Endodermal cell (in vitro differentiated cells): ENCODE results near the gene MED19. TPM values are rescaled to one million over a fixed set of nuclear protein-coding genes. Genes with fewer than 3 reads are reported as not detected.

Experiments used
- DNase-seq: peaks from one replicate; pipeline ENCODE4 v3.0.0-alpha.2; 2017
- H3K27ac ChIP-seq: 2 replicates; pipeline ENCODE4 v1.5.1; 2013; ENCODE audit warnings: mild to moderate bottlenecking, low read depth, low read length, moderate library complexity
- H3K27me3 ChIP-seq: 2 replicates; pipeline ENCODE4 v1.6.1; 2013; ENCODE audit warnings: mild to moderate bottlenecking, low read length, moderate library complexity; ENCODE audit not compliant: insufficient read depth, control insufficient read depth, poor library complexity, severe bottlenecking
- H3K36me3 ChIP-seq: 2 replicates; pipeline ENCODE4 v1.7.0; 2013; ENCODE audit warnings: mild to moderate bottlenecking, low read length, moderate library complexity; ENCODE audit not compliant: control insufficient read depth, insufficient read depth
- H3K4me1 ChIP-seq: one replicate; pipeline ENCODE4 v1.7.0; 2013; ENCODE audit warnings: low read length; ENCODE audit not compliant: control insufficient read depth, insufficient read depth
- H3K4me3 ChIP-seq: 2 replicates; pipeline ENCODE4 v1.5.1; 2013; ENCODE audit warnings: mild to moderate bottlenecking, low read length, moderate library complexity
- H3K9ac ChIP-seq: 2 replicates; pipeline ENCODE4 v1.6.1; 2013; ENCODE audit warnings: mild to moderate bottlenecking, low read length, moderate library complexity; ENCODE audit not compliant: poor library complexity, severe bottlenecking; ENCODE audit errors: extremely low read depth
- H3K9me3 ChIP-seq: 2 replicates; pipeline ENCODE4 v1.6.1; 2013; ENCODE audit warnings: mild to moderate bottlenecking, low read length, moderate library complexity; ENCODE audit not compliant: control insufficient read depth
- H3K27ac Mint-ChIP-seq: 2 replicates; pipeline ENCODE4 v1.8.0; 2020; ENCODE audit warnings: mixed read lengths
- H3K27me3 Mint-ChIP-seq: 2 replicates; pipeline ENCODE4 v1.8.0; 2021; ENCODE audit warnings: mild to moderate bottlenecking, mixed read lengths; ENCODE audit not compliant: insufficient read depth
- H3K36me3 Mint-ChIP-seq: 2 replicates; pipeline ENCODE4 v1.8.0; 2020; ENCODE audit warnings: low read depth, mixed read lengths
- H3K4me1 Mint-ChIP-seq: 2 replicates; pipeline ENCODE4 v1.8.0; 2020; ENCODE audit warnings: mixed read lengths
- H3K4me3 Mint-ChIP-seq: 2 replicates; pipeline ENCODE4 v1.8.0; 2020; ENCODE audit warnings: mild to moderate bottlenecking, moderate library complexity, mixed read lengths
- H3K9me3 Mint-ChIP-seq: 2 replicates; pipeline ENCODE4 v1.8.0; 2020; ENCODE audit warnings: mild to moderate bottlenecking, mixed read lengths
- WGBS, 2 experiments: methylation state at CpG; one replicate each; pipeline versions ENCODE4 v1.1.5 to v1.1.7; 2013; ENCODE audit warnings: missing lambda C conversion rate in 2 of 2, mixed read lengths in 1 of 2; ENCODE audit not compliant: insufficient coverage in 1 of 2, insufficient read length in 1 of 2; 5-methylcytosine and 5-hydroxymethylcytosine counted together
- total RNA-seq, 2 donors: library from RNA; stranded (reverse); fragmentation: NEBNext Ultra II Directional in 1 of 2; extraction: Animal tissue kit (Norgen Biotek cat#: 25700) in 1 of 2; gene quantifications; 2 replicates in 1 of 2; 3 replicates in 1 of 2; pipeline ENCODE4 v1.2.1, GENCODE V29; 2021
- TF ChIP-seq, protein P1 (sequence below): fragments of 200-600 bp; sonication (generic); conservative IDR thresholded peaks from 2 replicates; pipeline ENCODE4 v1.5.0; 2021; ENCODE audit warnings: antibody characterized with exemption, mild to moderate bottlenecking

Gene MED19
- total RNA-seq, 2 donors from 2014 or later, result 18.5 TPM

DNA sequence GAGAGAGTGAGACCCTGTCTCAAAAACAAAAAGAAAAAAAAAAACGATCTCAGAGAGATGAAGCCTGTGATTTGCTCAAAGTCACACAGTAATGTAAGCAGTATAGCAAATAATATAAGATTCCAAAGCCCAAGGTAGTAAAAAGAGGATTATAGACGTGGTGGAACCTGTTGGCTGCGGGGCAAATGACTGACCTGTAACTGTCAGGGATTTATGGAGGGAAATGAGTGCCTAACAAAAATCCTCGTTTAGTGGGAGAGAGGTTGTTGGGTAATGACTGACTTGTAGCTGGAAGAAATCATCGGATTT, 55.2 kb downstream of the MED19 start:
- no peaks in the 10 kb centered on the region for H3K9me3 ChIP-seq
- peaks cover 25% of the 10 kb centered on the region for H3K36me3 ChIP-seq
- 48 to 76% methylated on average over 3 to 5 of the region's 5 CpGs for WGBS, 2 experiments
- Mint-ChIP-seq H3K36me3 (peaks cover 21% of the 10 kb centered on the region), H3K27ac (no peak overlapping the region), H3K4me3 (peak overlapping the region; percentile 83), H3K9me3 (no peaks in the 10 kb centered on the region), H3K27me3 (peaks cover 8% of the 10 kb centered on the region), H3K4me1 (peaks cover 8% of the 10 kb centered on the region)
- no peak for DNase-seq
- peak overlapping the region; percentile 58 for H3K9ac ChIP-seq
- no peak overlapping the region for H3K27ac ChIP-seq
- H3K27me3 ChIP-seq, result no peaks in the 10 kb centered on the region
- peak overlapping the region; percentile 99 for H3K4me3 ChIP-seq
- no peaks in the 10 kb centered on the region for H3K4me1 ChIP-seq
- TF ChIP-seq, protein P1, sequence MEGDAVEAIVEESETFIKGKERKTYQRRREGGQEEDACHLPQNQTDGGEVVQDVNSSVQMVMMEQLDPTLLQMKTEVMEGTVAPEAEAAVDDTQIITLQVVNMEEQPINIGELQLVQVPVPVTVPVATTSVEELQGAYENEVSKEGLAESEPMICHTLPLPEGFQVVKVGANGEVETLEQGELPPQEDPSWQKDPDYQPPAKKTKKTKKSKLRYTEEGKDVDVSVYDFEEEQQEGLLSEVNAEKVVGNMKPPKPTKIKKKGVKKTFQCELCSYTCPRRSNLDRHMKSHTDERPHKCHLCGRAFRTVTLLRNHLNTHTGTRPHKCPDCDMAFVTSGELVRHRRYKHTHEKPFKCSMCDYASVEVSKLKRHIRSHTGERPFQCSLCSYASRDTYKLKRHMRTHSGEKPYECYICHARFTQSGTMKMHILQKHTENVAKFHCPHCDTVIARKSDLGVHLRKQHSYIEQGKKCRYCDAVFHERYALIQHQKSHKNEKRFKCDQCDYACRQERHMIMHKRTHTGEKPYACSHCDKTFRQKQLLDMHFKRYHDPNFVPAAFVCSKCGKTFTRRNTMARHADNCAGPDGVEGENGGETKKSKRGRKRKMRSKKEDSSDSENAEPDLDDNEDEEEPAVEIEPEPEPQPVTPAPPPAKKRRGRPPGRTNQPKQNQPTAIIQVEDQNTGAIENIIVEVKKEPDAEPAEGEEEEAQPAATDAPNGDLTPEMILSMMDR, result no peak

Other genes with a start within 250 kb of the MED19 start
- gene SLC43A1, start 196.5 kb downstream of the MED19 start, total RNA-seq, result 1 to 10 TPM; 8.4 to 9.1 TPM
- 10 to 100 TPM; 77.4 to 79.8 TPM for gene TIMM10, start 181.5 kb downstream of the MED19 start, total RNA-seq
- gene SMTNL1, start 174.6 kb downstream of the MED19 start, total RNA-seq, result under 1 TPM; 0.22 TPM
- gene UBE2L6, start 144.5 kb downstream of the MED19 start, total RNA-seq, result 10 to 100 TPM in 1 of 2 donors, 1 to 10 TPM in 1; 8.1 to 11.3 TPM
- gene SERPING1, start 114.5 kb downstream of the MED19 start, total RNA-seq, result 10 to 100 TPM; 67.8 to 73.5 TPM
- gene YPEL4, start 62.3 kb downstream of the MED19 start, total RNA-seq, result not detected
- 10 to 100 TPM; 23.7 to 25.2 TPM for gene CLP1, start 54.5 kb downstream of the MED19 start, total RNA-seq
- gene ZDHHC5, start 44.1 kb downstream of the MED19 start, total RNA-seq, result 10 to 100 TPM; 70.7 to 77.1 TPM
- 10 to 100 TPM; 67.6 to 79.2 TPM for gene TMX2, start 378 bp upstream of the MED19 start, total RNA-seq
- 100 to 1,000 TPM; 213 to 226 TPM for gene SELENOH, start 29.3 kb upstream of the MED19 start, total RNA-seq
- gene BTBD18, start 39.6 kb upstream of the MED19 start, total RNA-seq, result not detected
- gene CTNND1, start 49.6 kb upstream of the MED19 start, total RNA-seq, result 100 to 1,000 TPM; 190 to 216 TPM